IPS-18a (cell line): ENCODE measurements around the gene PACRG.

Experiments
- H3K27ac ChIP-seq: one replicate; pipeline ENCODE4 v1.5.1; 2013; ENCODE audit warnings: low read length
- H3K27me3 ChIP-seq: one replicate; pipeline ENCODE4 v1.6.1; 2013; ENCODE audit warnings: mild to moderate bottlenecking, low read length; ENCODE audit not compliant: control insufficient read depth, insufficient read depth
- H3K36me3 ChIP-seq: one replicate; pipeline ENCODE4 v1.6.1; 2013; ENCODE audit warnings: low read depth, low read length; ENCODE audit not compliant: control insufficient read depth
- H3K4me1 ChIP-seq: one replicate; pipeline ENCODE4 v1.6.1; 2013; ENCODE audit warnings: low read depth, low read length; ENCODE audit not compliant: control insufficient read depth
- H3K4me3 ChIP-seq: one replicate; pipeline ENCODE4 v1.5.1; 2013; ENCODE audit warnings: low read length
- H3K9ac ChIP-seq: one replicate; pipeline ENCODE4 v1.6.1; 2013; ENCODE audit warnings: mild to moderate bottlenecking, low read length, moderate library complexity
- H3K9me3 ChIP-seq: one replicate; pipeline ENCODE4 v1.6.1; 2013; ENCODE audit warnings: low read depth, low read length; ENCODE audit not compliant: control insufficient read depth

Gene PACRG

GRCh38 chr6:162906479-162906878 lies 178.7 kb downstream of the PACRG start:
- H3K27ac ChIP-seq: no peak overlapping the region
- no peak overlapping the region for H3K4me3 ChIP-seq
- no peaks in the 10 kb centered on the region for H3K9me3 ChIP-seq
- no peak overlapping the region for H3K9ac ChIP-seq
- H3K27me3 ChIP-seq: no peaks in the 10 kb centered on the region
- no peaks in the 10 kb centered on the region for H3K4me1 ChIP-seq
- no peaks in the 10 kb centered on the region for H3K36me3 ChIP-seq

GRCh38 chr6:162907876-162908481 lies 180.2 kb downstream of the PACRG start:
- Histone ChIP-seq H3K4me3 (no peak overlapping the region), H3K9ac (no peak overlapping the region), H3K36me3 (no peaks in the 10 kb centered on the region), H3K27me3 (no peaks in the 10 kb centered on the region), H3K4me1 (no peaks in the 10 kb centered on the region), H3K27ac (no peak overlapping the region), H3K9me3 (no peaks in the 10 kb centered on the region)

- no peak overlapping the region for H3K4me3 ChIP-seq
- H3K36me3 ChIP-seq: no peaks in the 10 kb centered on the region
- H3K9ac ChIP-seq: no peak overlapping the region
- no peak overlapping the region for H3K27ac ChIP-seq
- H3K4me1 ChIP-seq: no peaks in the 10 kb centered on the region
- H3K9me3 ChIP-seq: no peaks in the 10 kb centered on the region
- no peaks in the 10 kb centered on the region for H3K27me3 ChIP-seq
These were observed 185.4 kb downstream of the PACRG start for GRCh38 chr6:162913206-162913605.

GRCh38 chr6:162917506-162917905 lies 189.7 kb downstream of the PACRG start:
- H3K36me3 ChIP-seq: no peaks in the 10 kb centered on the region
- H3K9me3 ChIP-seq: no peaks in the 10 kb centered on the region
- H3K27me3 ChIP-seq: no peaks in the 10 kb centered on the region
- H3K27ac ChIP-seq: no peak overlapping the region
- no peak overlapping the region for H3K4me3 ChIP-seq
- no peaks in the 10 kb centered on the region for H3K4me1 ChIP-seq
- no peak overlapping the region for H3K9ac ChIP-seq

- H3K27ac ChIP-seq: no peak overlapping the region
- no peaks in the 10 kb centered on the region for H3K9me3 ChIP-seq
- H3K27me3 ChIP-seq: no peaks in the 10 kb centered on the region
- no peaks in the 10 kb centered on the region for H3K4me1 ChIP-seq
- no peak overlapping the region for H3K9ac ChIP-seq
- H3K36me3 ChIP-seq: no peaks in the 10 kb centered on the region
- H3K4me3 ChIP-seq: no peak overlapping the region
These were observed 193.3 kb downstream of the PACRG start for GRCh38 chr6:162921062-162921461.

- Histone ChIP-seq H3K4me1 (no peaks in the 10 kb centered on the region), H3K4me3 (no peak overlapping the region), H3K27ac (no peak overlapping the region), H3K36me3 (no peaks in the 10 kb centered on the region), H3K9ac (no peak overlapping the region), H3K9me3 (no peaks in the 10 kb centered on the region), H3K27me3 (no peaks in the 10 kb centered on the region)
These were observed 193.8 kb downstream of the PACRG start for GRCh38 chr6:162921510-162922040.

GRCh38 chr6:162922563-162923166 lies 194.9 kb downstream of the PACRG start:
- H3K36me3 ChIP-seq: no peaks in the 10 kb centered on the region
- no peak overlapping the region for H3K4me3 ChIP-seq
- H3K9me3 ChIP-seq: no peaks in the 10 kb centered on the region
- H3K9ac ChIP-seq: no peak overlapping the region
- H3K27me3 ChIP-seq: no peaks in the 10 kb centered on the region
- H3K27ac ChIP-seq: no peak overlapping the region
- H3K4me1 ChIP-seq: no peaks in the 10 kb centered on the region

- H3K4me1 ChIP-seq: no peaks in the 10 kb centered on the region
- H3K9ac ChIP-seq: no peak overlapping the region
- no peak overlapping the region for H3K27ac ChIP-seq
- no peaks in the 10 kb centered on the region for H3K27me3 ChIP-seq
- H3K4me3 ChIP-seq: no peak overlapping the region
- peaks cover 4% of the 10 kb centered on the region for H3K9me3 ChIP-seq
- H3K36me3 ChIP-seq: no peaks in the 10 kb centered on the region
These were observed 207.1 kb downstream of the PACRG start for GRCh38 chr6:162934844-162935243.

- Histone ChIP-seq H3K36me3 (no peaks in the 10 kb centered on the region), H3K4me1 (peaks cover 4% of the 10 kb centered on the region), H3K27ac (no peak overlapping the region), H3K27me3 (no peaks in the 10 kb centered on the region), H3K9ac (no peak overlapping the region), H3K9me3 (no peaks in the 10 kb centered on the region), H3K4me3 (no peak overlapping the region)
These were observed 212.7 kb downstream of the PACRG start for GRCh38 chr6:162940426-162940825.

GRCh38 chr6:162941128-162941527 lies 213.4 kb downstream of the PACRG start:
- Histone ChIP-seq H3K27me3 (no peaks in the 10 kb centered on the region), H3K36me3 (no peaks in the 10 kb centered on the region), H3K27ac (no peak overlapping the region), H3K9ac (no peak overlapping the region), H3K4me3 (no peak overlapping the region), H3K9me3 (no peaks in the 10 kb centered on the region), H3K4me1 (peaks cover 4% of the 10 kb centered on the region)

GRCh38 chr6:162942866-162943265 lies 215.1 kb downstream of the PACRG start:
- no peaks in the 10 kb centered on the region for H3K9me3 ChIP-seq
- no peak overlapping the region for H3K9ac ChIP-seq
- H3K36me3 ChIP-seq: no peaks in the 10 kb centered on the region
- H3K27ac ChIP-seq: no peak overlapping the region
- peaks cover 4% of the 10 kb centered on the region for H3K4me1 ChIP-seq
- H3K27me3 ChIP-seq: no peaks in the 10 kb centered on the region
- no peak overlapping the region for H3K4me3 ChIP-seq

- H3K4me3 ChIP-seq: no peak overlapping the region
- no peaks in the 10 kb centered on the region for H3K27me3 ChIP-seq
- H3K36me3 ChIP-seq: no peaks in the 10 kb centered on the region
- no peak overlapping the region for H3K9ac ChIP-seq
- H3K4me1 ChIP-seq: peaks cover 4% of the 10 kb centered on the region
- no peak overlapping the region for H3K27ac ChIP-seq
- no peaks in the 10 kb centered on the region for H3K9me3 ChIP-seq
These were observed 215.6 kb downstream of the PACRG start for GRCh38 chr6:162943369-162943768.
